ENCODE measurements around the gene COL4A2. TPM values are rescaled to one million over a fixed set of nuclear protein-coding genes. Genes with fewer than 3 reads are reported as not detected.

Gene COL4A2
- total and polyA plus RNA-seq, 9 donors = 59.5 to 171 (median 136) TPM

DNA sequence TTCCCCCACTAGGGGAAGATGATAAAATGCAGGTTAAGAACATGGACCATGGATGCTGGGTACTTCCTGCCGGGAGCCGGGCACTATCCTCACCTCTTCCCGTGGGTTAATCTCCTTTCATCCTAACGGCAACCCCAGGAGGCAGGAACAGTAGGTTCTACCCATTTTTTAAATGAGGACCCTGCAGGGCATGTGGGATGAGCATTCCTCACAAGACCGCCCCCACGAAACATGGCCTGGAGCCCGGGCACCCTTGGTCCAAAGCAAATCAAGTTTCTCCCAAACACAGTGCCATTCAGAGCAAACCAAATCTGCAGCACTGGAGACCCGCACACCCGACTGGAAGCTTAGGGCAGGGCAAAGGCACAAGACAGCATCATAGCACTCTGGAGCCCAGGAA is 35.4 kb downstream of the COL4A2 start:
- Histone ChIP-seq H3K9me3 (no peaks in the 10 kb centered on the region), H3K4me3 (no peak overlapping the region), H3K27me3 (no peaks in the 10 kb centered on the region), H3K4me1 (ENCODE audit: insufficient read depth) (peaks cover 18% of the 10 kb centered on the region), H3K36me3 (no peaks in the 10 kb centered on the region), H3K27ac (peak overlapping the region in 1 of 2 donors; percentile 86)
- 81 to 91% (median 91%) methylated on average over 9 of the region's 9 CpGs for WGBS, 3 donors
- intact Hi-C loops (cut with DNase I) = loop anchor here in 3 of 4 donors (5.0 to 10.0 kb wide), 3 partner anchors 35 to 70 kb away; no protein-coding TSS in a partner anchor
- DNase-seq = no peak
- TF ChIP-seq POLR2A (IDR thresholded peaks at IDR 0.05) (no peak), EP300 (IDR thresholded peaks at IDR 0.05) (no peak)
- TF ChIP-seq, protein P1, sequence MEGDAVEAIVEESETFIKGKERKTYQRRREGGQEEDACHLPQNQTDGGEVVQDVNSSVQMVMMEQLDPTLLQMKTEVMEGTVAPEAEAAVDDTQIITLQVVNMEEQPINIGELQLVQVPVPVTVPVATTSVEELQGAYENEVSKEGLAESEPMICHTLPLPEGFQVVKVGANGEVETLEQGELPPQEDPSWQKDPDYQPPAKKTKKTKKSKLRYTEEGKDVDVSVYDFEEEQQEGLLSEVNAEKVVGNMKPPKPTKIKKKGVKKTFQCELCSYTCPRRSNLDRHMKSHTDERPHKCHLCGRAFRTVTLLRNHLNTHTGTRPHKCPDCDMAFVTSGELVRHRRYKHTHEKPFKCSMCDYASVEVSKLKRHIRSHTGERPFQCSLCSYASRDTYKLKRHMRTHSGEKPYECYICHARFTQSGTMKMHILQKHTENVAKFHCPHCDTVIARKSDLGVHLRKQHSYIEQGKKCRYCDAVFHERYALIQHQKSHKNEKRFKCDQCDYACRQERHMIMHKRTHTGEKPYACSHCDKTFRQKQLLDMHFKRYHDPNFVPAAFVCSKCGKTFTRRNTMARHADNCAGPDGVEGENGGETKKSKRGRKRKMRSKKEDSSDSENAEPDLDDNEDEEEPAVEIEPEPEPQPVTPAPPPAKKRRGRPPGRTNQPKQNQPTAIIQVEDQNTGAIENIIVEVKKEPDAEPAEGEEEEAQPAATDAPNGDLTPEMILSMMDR (IDR thresholded peaks at IDR 0.05) = no peak

DNA sequence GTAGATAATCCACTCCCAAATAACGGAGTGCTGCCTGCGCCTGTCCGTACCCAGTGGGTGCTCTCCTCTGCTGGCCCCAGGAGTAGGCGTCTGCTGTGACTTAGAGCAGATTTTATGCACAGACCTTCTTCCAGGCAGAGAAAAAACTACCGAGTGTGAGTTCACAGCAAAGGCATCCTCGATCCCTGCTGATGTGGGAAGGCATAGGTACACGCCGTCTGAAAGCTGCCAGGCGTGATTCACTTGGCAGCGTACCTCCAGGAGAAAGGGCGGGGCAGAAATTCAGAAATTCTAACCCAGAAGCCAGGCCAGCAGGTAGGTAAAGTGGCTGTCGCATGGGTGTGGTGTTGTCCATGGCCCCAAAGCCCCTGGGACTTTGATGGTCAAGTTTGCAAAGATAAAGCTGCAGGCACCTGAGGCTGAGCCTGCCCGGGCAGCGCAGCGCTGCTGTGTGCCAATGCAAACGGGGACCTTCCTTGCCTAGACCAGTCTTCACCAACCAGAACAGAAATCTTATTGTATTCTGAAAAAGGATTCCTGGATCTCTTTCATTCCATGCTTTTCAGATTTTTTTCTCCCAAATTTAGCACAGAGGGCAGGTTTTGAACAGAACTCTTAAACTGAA is 36.3 kb downstream of the COL4A2 start:
- TF ChIP-seq, protein P1 (IDR thresholded peaks at IDR 0.05) = no peak
- TF ChIP-seq EP300 (IDR thresholded peaks at IDR 0.05) (no peak), POLR2A (IDR thresholded peaks at IDR 0.05) (no peak)
- H3K9me3 ChIP-seq = no peaks in the 10 kb centered on the region
- intact Hi-C loops (cut with DNase I) = loop anchor here in 3 of 4 donors (5.0 to 10.0 kb wide), 3 partner anchors 34 to 69 kb away; no protein-coding TSS in a partner anchor
- WGBS, 3 donors = 86 to 95% (median 93%) methylated on average over 16 of the region's 16 CpGs
- H3K36me3 ChIP-seq = no peaks in the 10 kb centered on the region
- H3K4me1 ChIP-seq (ENCODE audit: insufficient read depth) = peaks cover 16% of the 10 kb centered on the region
- H3K27ac ChIP-seq = no peak overlapping the region
- H3K4me3 ChIP-seq = no peak overlapping the region
- no peaks in the 10 kb centered on the region for H3K27me3 ChIP-seq
- DNase-seq = no peak

DNA sequence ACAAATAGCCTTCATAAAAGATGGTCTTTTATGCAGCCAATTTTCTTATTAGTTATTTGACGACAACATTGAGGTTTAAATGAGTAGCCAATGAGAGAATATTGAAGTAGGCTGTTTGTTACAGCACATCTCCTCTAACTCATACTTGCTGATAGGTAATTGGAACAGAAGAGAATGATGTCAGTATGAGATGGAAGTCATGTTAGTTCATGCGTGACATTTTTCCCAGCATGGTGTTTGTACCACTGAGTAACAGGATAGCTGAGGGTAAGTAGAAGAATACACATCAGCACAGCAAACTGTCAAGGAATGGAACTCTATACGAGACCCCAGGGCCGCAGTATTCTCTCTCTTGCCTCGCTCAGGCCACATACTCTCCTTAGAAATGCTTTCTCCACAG is 37.2 kb downstream of the COL4A2 start:
- no peak overlapping the region for H3K4me3 ChIP-seq
- H3K27ac ChIP-seq = no peak overlapping the region
- H3K27me3 ChIP-seq = no peaks in the 10 kb centered on the region
- DNase-seq = no peak
- no peaks in the 10 kb centered on the region for H3K36me3 ChIP-seq
- intact Hi-C loops (cut with DNase I) = loop anchor here in 3 of 4 donors (5.0 to 10.0 kb wide), 3 partner anchors 33 to 68 kb away; no protein-coding TSS in a partner anchor
- H3K9me3 ChIP-seq = no peaks in the 10 kb centered on the region
- 92 to 97% (median 94%) methylated on average over 5 of the region's 5 CpGs for WGBS, 3 donors
- no peak for TF ChIP-seq EP300 (IDR thresholded peaks at IDR 0.05)
- peaks cover 12% of the 10 kb centered on the region for H3K4me1 ChIP-seq (ENCODE audit: insufficient read depth)

DNA sequence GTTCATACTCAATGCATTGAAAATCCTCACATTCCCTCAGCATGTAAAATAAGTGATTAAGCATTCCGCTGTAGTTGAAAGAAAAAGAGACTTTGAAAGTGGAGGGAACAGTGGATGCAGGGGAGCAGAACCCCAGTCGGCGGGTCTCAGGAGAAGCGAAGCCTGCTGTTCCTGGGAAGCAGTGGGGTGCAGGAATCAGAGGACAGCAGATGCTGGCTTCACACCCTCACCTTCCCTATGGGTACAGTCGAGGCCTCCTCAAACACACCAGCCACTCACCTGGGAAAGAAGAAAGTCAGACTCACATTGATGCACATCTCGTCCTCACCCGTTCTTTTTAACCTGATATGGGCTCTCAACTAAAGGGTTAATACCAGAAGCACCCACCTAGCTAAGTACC is 38.2 kb downstream of the COL4A2 start:
- no peak overlapping the region for H3K4me3 ChIP-seq
- no peaks in the 10 kb centered on the region for H3K9me3 ChIP-seq
- H3K27ac ChIP-seq = no peak overlapping the region
- H3K27me3 ChIP-seq = no peaks in the 10 kb centered on the region
- peaks cover 10% of the 10 kb centered on the region for H3K4me1 ChIP-seq (ENCODE audit: insufficient read depth)
- TF ChIP-seq EP300 (IDR thresholded peaks at IDR 0.05) = no peak
- no peak for TF ChIP-seq POLR2A (IDR thresholded peaks at IDR 0.05)
- TF ChIP-seq, protein P1 (IDR thresholded peaks at IDR 0.05) = no peak
- no peaks in the 10 kb centered on the region for H3K36me3 ChIP-seq
- WGBS, 3 donors = 91 to 95% (median 92%) methylated on average over 7 of the region's 7 CpGs
- intact Hi-C loops (cut with DNase I) = loop anchor here in 2 of 4 donors (5.0 to 10.0 kb wide), 2 partner anchors 50 to 52 kb away; no protein-coding TSS in a partner anchor
- DNase-seq = no peak

DNA sequence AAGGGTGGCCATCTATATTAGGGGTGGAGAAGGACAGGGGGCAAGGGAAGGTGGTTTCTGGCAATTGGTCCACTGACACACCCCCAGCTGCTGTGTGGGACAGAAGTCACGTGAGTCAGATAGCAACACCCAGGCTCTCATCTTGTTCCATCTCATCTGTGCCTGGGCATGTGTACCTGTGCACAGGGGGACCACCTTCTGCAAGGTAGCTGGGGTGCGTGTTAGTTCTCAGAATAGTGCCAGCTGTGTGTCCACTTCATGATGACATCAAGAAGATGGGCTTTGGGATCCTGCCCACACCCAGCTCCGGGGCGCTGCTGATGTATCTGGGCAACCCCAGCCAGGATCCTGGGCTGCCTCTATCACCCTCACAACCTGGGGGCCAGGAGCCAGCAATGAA is 38.6 kb downstream of the COL4A2 start:
- no peak for DNase-seq
- WGBS, 3 donors = 89 to 94% (median 93%) methylated on average over 4 of the region's 4 CpGs
- no peak overlapping the region for H3K27ac ChIP-seq
- H3K4me1 ChIP-seq (ENCODE audit: insufficient read depth) = peaks cover 10% of the 10 kb centered on the region
- intact Hi-C loops (cut with DNase I) = loop anchor here in 2 of 4 donors (5.0 to 10.0 kb wide), 2 partner anchors 49 to 52 kb away; no protein-coding TSS in a partner anchor
- no peaks in the 10 kb centered on the region for H3K36me3 ChIP-seq
- no peak overlapping the region for H3K4me3 ChIP-seq
- no peaks in the 10 kb centered on the region for H3K27me3 ChIP-seq
- no peaks in the 10 kb centered on the region for H3K9me3 ChIP-seq
- TF ChIP-seq, protein P1 (IDR thresholded peaks at IDR 0.05) = no peak
- TF ChIP-seq POLR2A (IDR thresholded peaks at IDR 0.05) = no peak
- TF ChIP-seq EP300 (IDR thresholded peaks at IDR 0.05) = no peak

Data from ovary (tissue), 9 donors.